HG02885 (cell line): ENCODE data around the gene C1RL.

ENCODE experiments used
- ATAC-seq: cut with Tn5 transposase; IDR thresholded peaks from one replicate; pipeline ENCODE4 v1.9.1; 2021; ENCODE audit warnings: mild to moderate bottlenecking; ENCODE audit not compliant: unreplicated experiment, poor library complexity

The C1RL gene

DNA sequence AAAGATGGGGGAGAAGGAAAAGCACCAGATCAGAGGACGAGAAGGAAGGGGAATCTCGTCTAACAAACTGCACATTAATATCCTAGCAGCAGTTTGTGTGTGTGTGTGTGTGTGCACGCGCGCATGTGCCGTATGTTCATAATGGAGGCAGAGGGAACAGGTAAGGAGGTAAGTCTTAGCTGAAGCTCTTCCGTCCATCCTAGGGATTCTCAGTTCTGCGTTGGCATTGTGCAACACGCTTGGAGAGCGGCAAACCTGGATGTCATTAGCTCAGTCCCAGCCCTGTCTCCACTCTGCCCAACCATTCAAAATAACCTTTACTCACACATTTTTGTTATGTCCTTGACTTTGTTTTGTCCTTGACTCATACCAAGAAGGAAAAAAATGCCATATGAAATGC, 15.1 kb downstream of the C1RL start:
- no peak for ATAC-seq

DNA sequence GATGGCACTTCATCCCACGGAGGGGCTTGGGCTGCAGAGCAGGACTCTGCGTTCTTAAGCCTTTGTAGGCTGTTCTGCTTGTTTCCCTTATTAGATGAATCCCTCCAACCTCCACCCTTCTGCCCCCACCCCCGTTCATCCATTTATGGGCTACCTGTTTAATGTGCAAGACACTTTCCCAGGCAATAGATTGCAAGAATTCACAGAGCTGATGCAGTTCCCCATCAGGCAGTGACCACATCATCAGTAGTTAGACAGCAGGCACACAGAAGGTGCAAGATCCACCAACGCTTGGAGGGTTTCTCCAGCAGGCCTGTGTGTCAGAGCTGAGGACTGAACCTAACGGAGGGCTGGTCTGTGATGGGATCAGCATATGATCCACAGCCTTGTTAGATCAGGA, 15.5 kb downstream of the C1RL start:
- no peak for ATAC-seq

DNA sequence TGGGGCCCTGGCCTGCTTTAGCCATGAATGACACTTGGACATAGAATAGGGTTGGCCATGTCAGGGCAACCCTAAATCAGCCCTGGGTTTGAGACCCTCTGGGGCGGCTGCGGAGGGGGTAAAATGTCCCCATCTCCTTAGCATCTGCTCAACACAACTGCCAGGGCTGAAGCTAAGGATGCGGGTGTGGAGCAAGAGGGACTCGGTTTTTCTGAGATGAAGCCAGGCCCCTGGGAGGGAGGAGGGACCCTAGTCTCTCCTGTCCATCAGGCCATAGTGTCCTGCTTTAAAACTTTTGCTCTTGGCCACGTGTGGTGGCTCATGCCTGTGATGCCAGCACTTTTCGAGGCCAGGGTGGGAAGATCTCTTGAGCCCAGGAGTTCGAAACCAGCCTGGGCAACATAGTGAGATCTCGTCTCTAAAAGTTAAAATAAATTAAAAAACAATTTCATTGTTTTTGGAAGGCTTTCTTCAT, 16.0 kb downstream of the C1RL start:
- ATAC-seq, result no peak

DNA sequence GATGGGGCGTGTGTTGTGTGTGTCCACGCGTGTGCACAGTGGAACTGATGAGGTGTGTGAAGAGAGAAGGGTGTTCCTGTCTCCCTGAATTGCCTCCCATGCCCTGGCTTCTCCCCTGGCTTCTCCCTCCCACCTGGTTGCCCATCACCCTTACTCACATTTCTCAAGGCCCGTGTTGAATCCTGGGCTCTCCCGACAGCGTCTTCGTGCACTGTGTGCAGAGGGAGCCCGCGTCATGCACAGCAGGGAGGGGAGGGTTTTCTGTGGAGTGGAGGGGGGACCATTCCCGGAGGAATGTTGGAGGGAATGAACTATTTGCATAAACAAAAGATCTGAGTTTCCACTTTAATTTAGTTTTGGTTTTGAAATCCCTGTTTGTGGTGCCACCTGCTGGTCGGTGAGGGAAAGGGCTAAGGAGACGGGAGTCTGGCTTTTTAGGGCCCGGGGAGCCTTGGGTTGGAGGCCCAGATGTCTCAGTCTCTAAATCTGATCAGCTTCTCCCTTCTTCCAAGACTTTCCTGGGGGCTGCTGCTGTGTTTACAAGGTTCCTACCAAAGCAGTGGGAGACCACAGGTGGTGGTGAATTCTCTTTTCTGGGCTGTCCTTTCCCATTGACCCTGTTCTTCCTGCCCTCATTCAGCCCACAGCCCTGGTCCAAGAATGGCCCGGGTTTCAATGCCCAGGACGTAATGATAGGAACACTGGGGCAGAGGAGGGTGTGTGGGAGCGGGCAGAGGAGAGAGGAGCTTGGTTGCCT, 16.6 kb downstream of the C1RL start, which contains the start of gene C1R:
Gene C1R, minus strand, starts transcription at position 217 of the 757 bp plus-strand sequence. Its CDS starts 57 bp downstream, at position 160.
- ATAC-seq, result no peak

DNA sequence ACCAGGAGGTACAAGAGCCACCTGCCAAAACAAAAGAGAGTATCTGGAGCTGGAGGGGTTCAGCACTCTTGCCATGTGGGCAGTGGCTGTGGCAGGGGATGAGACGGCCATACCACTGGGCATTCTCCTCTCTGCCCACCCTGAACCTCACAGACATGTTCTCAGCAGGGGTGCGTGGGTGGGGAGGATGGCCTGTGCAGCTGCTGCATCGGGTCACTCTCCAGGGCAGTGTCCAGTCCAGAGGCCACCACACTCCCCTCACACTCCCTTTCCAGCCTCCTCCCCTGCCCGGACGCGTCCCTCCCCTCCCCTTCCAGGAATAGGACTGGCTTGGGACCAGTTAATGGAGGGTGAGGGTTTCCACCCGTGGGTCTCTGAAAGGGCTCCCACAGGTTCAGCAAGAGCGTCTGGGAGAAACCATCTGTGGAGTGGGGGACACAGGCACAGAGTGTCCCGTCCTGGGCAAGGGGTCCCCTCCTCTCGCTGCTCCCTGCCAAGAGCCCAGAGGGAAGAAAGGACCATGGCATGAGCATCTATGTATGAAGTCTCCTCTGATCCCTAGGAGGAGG, 17.3 kb downstream of the C1RL start:
- no peak for ATAC-seq

DNA sequence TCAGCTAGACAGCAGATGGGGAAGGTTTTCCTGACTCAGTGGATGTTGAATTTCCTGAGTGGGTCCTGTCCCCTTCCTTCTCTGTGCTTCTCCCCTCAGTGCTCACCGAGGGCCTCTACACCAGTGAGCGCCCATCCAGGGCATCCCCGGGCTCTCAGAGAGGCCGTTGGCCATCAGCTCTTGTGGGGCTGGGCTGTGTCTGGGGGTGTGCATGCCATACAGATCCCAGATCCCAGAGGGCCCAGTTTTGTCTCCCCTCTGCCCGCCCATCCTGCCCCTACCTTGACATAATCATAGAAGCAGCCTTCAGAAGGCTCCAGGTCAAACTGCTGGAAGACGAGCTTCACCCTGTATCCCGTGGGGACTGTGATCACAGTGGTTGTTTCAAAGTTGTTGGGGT, 17.8 kb downstream of the C1RL start:
- no peak for ATAC-seq

DNA sequence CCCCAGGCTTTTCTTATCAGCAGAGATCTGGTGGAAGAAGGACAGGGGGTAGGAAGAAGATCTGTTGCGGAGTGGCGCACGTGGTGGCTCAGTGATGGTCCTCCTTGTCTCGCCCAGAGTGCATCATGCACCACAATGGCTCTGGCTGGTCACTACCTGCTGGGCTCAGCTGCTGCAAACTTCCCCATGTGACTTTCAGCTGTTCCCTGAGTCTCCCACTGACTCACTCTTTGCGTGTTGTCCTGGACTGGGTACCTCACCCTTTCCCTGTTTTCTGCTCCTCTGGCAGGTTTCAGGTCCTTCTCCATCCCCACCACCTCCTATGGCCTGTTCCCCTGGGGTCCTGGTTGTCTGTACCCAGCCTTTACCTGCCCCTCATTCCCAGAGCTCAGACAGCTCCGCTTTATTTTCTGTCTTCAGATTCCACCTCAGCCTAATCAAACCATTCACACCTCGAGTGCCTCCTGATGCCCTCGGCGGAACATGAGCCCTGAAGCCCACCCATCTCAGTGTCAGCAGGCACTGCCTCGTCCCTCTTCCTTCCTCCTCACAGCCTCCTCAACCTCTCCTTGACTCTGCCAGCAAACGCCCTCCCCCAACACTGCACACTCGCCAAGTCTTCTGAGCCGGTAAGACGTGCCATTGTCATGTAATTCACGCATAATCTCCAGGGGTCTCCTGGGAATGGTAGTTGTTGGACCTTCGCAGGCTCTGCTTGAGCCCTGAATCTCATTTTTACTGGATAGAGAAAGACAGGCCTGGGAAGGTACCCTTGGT, 18.6 kb downstream of the C1RL start:
- no peak for ATAC-seq

DNA sequence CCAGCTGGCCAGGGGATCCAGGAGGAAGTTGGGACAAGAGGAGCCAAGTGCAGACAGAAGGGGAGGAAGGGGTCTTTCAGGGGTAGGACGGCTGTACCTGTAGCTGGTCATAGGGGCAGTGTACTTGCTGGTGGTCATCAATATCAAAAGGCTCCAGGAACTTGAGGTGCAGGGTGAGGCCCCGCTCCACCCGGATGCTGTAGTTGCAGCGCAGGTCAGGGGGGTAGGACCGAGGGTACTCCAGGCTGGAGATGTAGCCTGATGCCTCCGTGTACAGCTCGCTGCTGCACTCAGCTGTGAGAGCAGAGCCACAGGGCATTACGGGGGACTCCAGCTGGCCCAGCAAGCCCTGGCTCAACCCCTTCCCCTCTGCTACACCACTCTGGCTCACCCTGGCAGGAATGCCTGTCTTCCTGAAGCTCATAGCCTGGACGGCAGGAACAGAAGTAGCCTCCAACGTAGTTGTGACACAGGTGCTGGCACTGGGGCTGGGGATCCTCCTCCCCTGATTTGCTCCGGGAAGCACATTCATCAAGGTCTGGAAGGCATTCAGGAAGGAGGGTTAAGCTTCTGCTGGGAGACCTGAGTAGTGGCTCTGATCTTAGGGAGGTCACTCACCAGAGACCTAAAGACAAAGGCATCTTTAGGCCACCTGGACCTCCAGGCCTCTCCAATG, 19.7 kb downstream of the C1RL start:
- no peak for ATAC-seq

DNA sequence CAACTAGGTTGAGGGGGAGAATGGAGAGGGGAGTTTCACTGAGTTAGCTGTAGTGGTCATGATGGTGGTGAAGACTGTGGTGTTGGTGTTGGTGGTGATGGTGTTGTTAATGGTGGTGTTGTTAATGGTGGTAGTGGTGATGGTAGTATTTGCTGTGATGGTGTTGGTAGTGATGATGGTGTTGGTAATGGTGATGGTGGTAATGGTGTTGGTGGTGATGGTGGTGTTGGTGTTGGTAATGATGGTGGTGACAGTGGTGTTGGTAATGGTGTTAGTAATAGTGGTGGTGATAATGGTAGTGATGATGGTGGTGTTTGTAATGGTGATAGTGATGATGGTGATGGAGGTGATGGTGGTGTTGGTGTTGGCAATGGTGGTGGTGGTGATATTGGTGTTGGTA, 25.9 kb downstream of the C1RL start:
- ATAC-seq, result no peak

DNA sequence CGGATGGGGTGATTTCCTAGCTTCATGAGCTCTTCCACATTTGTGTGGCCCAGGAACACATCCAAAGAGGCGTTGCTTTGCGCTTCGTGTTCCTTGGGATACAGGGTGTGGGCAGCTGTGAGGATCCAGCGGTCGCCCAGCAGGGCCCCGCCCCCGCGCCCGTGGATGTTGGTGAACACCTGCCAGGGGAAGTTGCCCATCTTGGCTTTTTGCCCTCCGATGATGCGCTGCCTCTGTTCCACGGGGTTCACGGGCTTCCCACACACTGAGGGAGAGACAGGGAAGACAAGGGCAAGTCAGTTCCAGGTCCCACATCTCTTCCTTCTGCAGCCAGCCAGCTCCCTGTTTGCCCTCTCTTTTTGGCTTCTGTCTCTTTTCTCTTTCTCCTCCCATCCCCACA, 28.0 kb downstream of the C1RL start:
- no peak for ATAC-seq

DNA sequence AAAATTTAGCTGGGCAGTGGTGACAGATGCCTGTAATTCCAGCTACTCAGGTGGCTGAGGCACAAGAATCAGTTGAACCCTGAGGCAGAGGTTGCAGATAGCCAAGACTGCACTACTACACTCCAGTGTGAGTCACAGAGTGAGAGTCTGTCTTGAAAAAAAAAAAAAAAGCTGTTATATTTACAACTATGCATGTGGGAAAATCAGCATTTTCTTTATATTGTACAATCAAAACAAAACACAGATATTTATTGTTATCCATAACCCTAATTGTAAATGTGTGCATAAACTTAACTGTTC, 29.2 kb downstream of the C1RL start:
- no peak for ATAC-seq

DNA sequence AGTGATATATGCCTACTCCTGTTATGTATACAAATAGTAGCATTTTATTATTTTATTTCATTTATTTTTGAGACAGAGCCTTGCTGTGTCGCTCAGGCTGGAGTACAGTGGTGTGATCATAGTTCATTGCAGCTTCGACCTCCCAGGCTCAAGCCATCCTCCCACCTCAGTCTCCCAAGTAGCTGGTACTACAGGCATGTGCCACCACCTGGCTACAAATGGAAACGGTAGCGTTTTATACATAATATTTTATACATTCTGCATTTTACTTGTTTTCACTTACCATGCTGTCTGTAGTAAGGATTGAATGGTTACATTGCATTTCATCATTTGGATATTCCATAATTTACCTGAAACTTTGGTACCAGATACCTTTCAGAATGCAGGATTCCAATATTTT, 30.9 kb downstream of the C1RL start:
- no peak for ATAC-seq

DNA sequence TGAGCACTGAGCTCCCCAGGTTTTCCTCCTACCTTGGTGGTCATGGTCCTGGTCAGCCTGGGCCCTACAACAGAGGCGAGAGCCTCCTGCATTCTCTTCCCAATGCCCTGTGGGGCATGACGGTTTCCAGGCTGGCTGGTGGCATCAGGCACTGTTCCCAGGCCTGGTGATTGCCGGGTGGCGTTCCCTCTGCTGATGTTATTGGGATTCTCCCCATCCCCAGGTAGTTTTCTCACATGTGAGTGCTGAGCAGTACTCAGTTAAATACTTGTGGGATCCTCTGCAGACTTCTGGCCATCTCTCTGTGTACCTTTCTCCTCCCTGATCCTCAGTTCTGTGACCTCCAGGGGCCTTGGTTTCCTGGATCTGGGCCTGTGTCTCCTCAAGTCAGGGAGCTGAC, 32.5 kb downstream of the C1RL start:
- no peak for ATAC-seq

DNA sequence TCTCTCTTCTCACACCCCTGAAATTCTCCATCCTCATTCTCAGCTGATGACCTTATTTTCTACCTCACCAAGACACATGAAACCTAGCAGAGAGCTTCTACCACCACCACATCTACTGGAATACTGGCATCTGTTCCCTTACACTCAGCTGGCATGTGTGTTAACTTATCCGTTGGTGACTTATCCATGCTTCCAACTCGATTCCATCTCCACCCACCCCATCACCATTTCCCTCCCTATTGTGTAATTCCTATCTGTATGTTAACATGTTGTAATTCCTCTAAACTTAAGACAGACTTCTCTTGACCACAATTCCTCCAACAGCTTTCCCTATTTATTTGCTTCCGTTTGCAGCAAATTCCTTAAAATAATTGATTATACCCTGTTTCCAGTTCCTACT, 33.1 kb downstream of the C1RL start:
- ATAC-seq, result no peak

DNA sequence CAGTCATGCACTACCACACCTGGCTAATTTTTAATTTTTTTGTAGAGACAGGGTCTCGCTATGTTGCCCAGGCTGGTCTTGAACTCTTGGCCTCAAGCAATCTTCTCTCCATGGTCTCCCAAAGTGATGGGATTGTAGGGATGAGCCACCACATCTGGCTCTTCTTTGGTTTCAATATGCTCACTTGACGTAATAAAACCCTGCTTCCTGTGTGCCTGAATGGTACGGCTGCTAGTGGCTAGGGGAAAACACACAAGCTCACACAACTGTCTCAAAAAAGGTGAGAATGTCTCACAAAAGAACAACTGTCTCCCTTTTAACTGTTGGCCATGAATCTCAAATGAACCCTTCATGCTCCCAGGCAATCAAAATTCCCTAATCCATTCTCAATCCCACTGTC, 33.5 kb downstream of the C1RL start:
- no peak for ATAC-seq

DNA sequence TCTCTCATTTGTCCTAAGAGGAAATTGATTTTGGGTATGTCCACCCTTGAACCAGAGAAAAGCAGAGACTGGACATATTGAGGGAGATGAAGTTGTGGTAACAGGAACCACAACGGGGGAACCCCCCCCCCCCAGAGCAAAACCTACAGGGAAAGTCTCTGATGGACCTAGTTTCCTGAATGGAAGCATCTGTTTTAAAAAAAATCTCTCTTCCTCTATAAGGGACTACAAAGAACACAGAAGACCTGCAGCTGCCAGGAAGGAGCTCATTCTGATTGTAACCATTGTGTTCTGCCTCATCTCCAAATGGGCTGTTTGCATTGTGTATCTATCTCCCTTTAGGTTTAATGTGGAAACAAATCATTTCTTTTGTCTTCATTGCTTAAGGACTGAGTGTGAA, 35.1 kb downstream of the C1RL start:
- ATAC-seq, result no peak

DNA sequence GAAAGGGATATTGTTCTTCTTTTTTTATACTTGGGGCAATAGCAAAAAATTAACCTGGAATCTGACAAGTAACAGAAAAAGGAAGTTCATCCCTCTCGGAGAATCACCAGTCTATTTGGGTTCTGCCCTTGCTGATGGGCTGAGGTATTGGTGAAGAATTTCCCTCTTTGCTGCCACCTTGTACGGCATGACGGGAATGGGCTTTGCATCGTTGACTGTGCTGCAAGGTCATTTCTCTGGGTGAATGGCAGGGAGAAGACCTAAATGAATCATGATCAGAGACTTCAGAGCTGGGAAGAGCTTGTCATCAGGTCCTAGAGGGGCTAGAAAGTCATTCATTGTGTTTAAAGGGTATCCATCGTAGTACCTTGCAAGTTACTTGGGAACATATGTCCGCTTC, 36.5 kb downstream of the C1RL start:
- no peak for ATAC-seq

DNA sequence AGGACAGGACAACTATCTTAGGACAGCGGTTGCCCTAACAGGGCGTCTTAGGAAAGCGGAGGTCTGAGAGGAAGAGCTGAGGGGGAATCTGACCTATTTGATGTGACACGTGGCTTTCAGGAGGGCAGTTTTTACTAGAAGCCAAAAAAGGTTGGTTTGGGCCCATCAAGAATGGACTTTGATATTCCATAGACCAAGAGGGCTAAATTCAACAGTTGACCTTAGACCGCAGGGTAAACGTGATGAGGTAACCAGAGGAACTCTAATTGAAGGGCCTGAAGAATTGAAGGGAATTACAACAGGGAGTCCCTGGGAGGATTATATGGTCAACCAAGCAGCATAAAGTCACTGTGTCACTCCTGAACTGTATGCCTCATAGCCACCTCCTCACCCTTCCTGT, 37.0 kb downstream of the C1RL start:
- ATAC-seq, result no peak

DNA sequence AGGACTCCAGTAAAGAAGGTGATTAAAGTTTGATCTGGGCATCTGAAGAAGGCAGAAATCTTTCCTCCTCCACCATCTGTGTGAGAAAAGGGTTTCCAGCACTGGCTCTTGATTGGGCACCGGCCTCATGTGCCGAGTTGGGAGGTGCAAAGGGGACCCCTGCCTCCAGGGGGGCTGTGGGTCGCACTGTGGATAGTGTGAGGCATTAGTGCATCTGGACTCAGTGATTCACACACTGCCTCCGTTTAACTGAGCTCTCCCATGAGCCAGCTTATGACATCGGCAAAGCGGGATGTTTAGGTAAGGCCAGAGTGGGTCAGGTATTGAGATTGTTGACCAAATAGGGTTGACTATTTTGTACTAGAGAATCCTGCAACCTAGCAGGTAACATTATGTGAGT, 39.6 kb downstream of the C1RL start:
- ATAC-seq, result no peak

DNA sequence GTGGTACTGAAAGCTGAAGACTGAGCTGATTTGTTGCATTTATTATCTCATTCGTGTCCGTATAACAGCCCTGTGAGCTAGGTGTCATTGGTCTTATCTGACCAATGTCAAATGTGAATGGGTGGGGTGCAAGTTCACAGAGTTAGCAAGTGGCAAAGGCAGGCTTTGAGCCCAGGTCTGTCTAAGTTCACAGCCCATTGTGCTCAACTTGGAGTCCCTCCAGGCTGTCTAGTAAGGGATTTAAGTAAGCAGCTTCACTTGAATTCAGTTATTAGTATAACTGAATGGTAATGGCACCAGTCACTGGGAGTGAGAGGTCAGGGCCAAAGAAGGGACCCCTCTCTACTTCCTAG, 40.0 kb downstream of the C1RL start:
- no peak for ATAC-seq
